Activated CD4-positive, alpha-beta T cell treated with anti-CD3 and anti-CD28 coated beads for 4 hours (primary cell): ENCODE results near the gene NEUROD1.

Experiments
- DNase-seq, 2 donors: peaks; one replicate each; pipeline ENCODE4 v3.0.0-alpha.2; 2020

The NEUROD1 gene

DNA sequence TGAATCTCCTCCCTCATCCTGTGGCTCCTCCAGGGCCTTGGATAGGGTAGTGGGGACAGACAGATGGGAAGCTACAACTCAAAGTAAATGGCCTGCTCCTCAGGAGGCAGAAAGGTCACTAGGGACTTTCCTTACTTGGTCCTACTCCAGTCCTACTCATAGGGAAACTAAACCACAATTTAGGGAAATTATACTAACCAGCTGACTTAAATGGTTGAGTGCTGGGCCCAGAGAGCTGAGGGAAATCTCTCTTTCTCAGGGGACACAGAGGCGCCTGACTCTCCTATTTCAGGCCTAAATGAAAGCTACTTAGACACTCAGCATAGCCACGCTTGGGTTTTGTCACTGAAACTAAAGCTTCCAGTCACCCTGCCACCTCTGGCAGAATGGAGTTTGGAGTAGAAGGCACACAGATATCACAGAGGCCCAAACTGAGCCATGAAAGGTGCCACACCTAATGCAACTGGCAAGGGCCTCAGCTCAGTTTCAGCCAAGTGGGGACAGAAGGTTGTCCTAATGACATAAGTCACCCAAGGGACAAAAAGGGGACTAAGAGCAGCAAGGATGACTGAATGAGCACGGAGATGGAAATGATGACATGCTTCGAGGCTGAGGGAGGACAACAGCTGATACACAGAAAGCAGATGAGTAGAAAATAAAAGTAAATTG is 47.5 kb downstream of the NEUROD1 start:
- no peak for DNase-seq

DNA sequence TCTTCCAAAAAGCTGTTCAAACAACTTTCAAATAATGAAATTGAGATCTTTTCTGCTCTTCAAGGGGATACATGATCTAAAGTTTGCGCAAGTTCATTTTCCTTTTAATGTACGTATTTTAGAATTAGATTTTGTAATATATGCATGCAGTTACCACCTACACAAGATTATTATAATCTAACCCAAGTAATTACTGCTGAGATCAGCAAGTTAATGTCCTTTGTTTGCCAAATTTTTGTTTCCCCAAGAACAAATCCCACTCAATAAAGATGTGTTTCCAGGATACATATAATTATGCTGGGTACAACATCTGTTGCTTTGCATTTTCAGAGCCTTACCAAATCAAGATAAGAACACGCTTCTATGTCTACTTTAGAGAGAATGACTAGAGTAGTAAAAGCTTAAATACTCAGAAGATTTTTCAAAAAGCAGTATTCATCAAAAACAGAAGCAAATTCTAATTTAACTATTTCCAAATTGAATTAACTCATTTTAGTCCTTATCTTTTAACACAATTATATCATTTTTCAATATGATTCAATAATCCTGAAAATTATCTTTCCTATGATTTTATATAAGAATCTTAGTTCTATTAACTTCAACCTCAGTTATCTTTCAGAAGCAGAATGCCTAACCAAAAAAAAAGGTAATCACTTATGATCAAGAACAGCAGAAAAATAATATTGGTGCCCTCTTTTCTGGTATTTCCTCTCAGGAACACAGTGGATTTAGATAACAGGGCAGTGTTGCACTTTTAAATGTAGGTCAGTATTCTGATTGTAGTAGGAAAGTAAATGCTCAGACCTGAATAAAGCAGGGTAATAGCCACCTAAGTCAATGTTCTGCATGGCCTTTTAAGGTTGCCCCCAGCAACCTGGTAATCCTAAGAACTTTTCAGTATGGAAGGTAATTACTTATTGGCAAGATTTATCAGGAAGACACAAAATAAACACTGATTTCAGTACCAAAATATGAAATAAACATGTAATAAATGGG is 51.4 kb downstream of the NEUROD1 start:
- no peak for DNase-seq

DNA sequence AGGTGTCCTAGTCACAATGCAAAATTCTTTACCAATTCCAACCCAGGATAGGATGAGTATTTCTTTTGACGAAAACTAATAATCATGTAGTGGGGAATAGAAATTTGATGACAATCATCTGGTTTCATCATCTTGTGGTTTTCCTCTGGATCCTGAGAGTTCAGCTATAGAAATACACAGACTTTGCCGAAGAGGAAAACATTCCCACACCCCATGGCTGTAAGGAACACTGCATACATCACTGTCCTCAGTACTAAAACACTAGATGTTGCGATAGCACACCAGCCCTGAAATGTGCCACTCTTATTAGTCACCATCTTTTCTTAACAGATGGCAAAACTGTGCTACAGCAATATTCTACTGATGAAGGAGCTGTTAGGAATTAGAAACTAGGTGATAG is 52.8 kb downstream of the NEUROD1 start:
- DNase-seq = no peak

DNA sequence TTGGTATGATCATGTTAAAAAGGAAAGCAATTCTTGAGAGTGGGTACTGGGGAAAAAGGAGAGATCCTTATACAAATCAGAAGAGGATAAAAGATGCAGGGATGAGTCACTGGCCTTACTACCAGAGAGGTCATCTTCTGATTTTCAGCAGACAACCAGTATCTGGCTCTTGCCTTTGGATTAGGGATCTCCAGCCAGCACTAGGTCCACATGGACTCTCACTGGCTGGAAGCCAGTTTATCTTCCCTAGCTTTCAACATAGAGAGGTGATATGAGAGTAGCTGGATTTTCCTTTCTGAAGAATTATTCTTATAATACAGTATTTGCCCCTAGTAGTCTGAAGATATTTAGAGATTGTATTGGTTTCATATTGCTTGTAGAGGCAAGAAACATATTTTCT is 53.6 kb downstream of the NEUROD1 start:
- no peak for DNase-seq
